SK-N-SH treated with all-trans-retinoic acid at 6 μM for 48 hours (cell line): ENCODE data around the gene BTG2.

Experiments
- ATAC-seq: fragments of 200-7000 bp; cut with Tn5 transposase; 3 replicates; pipeline ENCODE4 v1.9.1; 2020; ENCODE audit warnings: mild to moderate bottlenecking, moderate library complexity
- ARNTL ChIP-seq: fragments of 450-650 bp; formaldehyde crosslinking; IDR thresholded peaks from 2 replicates; pipeline ENCODE4 v1.5.0; 2020; ENCODE audit warnings: low read depth, mild to moderate bottlenecking, moderate library complexity, borderline replicate concordance
- BACH2 ChIP-seq: fragments of 250-450 bp; sonication (Bioruptor Pico); IDR thresholded peaks from 2 replicates; pipeline ENCODE4 v1.9.0; 2021; ENCODE audit warnings: mild to moderate bottlenecking, borderline replicate concordance
- ESRRG ChIP-seq: fragments of 250-450 bp; sonication (Bioruptor Pico); IDR thresholded peaks from 2 replicates; pipeline ENCODE4 v1.6.1; 2021; ENCODE audit warnings: mild to moderate bottlenecking
- GLIS3 ChIP-seq: fragments of 250-450 bp; sonication (Bioruptor Pico); IDR thresholded peaks from 2 replicates; pipeline ENCODE4 v1.5.0; 2020; ENCODE audit warnings: mild to moderate bottlenecking, moderate library complexity
- PATZ1 ChIP-seq: fragments of 250-450 bp; sonication (Bioruptor Pico); IDR thresholded peaks from 2 replicates; pipeline ENCODE4 v1.8.0; 2020; ENCODE audit warnings: mild to moderate bottlenecking, moderate library complexity, borderline replicate concordance
- PPARA ChIP-seq: fragments of 250-450 bp; sonication (Bioruptor Pico); IDR thresholded peaks from 2 replicates; pipeline ENCODE4 v1.5.0; 2020; ENCODE audit warnings: mild to moderate bottlenecking, borderline replicate concordance
- RARB ChIP-seq: fragments of 250-450 bp; sonication (Bioruptor Pico); IDR thresholded peaks from 2 replicates; pipeline ENCODE4 v1.8.0; 2021; ENCODE audit warnings: mild to moderate bottlenecking, moderate library complexity
- SNAI2 ChIP-seq: fragments of 250-450 bp; sonication (Bioruptor Pico); IDR thresholded peaks from 2 replicates; pipeline ENCODE4 v1.5.0; 2020; ENCODE audit warnings: mild to moderate bottlenecking, moderate library complexity
- TCF4 ChIP-seq: fragments of 250-450 bp; sonication (Bioruptor Pico); IDR thresholded peaks from 2 replicates; pipeline ENCODE4 v1.8.0; 2021; ENCODE audit warnings: mild to moderate bottlenecking, moderate library complexity, borderline replicate concordance
- TOX ChIP-seq: fragments of 250-450 bp; sonication (Bioruptor Pico); IDR thresholded peaks from 2 replicates; pipeline ENCODE4 v1.8.0; 2021; ENCODE audit warnings: mild to moderate bottlenecking, moderate library complexity, borderline replicate concordance
- TSHZ2 ChIP-seq: fragments of 250-450 bp; sonication (Bioruptor Pico); IDR thresholded peaks from 2 replicates; pipeline ENCODE4 v1.5.0; 2020; ENCODE audit warnings: mild to moderate bottlenecking, moderate library complexity
- ZC3H10 ChIP-seq: fragments of 250-450 bp; sonication (Bioruptor Pico); IDR thresholded peaks from 2 replicates; pipeline ENCODE4 v1.5.1; 2021; ENCODE audit warnings: mild to moderate bottlenecking, moderate library complexity
- ZFP3 ChIP-seq: fragments of 250-450 bp; sonication (Bioruptor Pico); IDR thresholded peaks from 2 replicates; pipeline ENCODE4 v1.5.0; 2020; ENCODE audit warnings: mild to moderate bottlenecking, moderate library complexity
- ZFP30 ChIP-seq: fragments of 450-650 bp; formaldehyde crosslinking; IDR thresholded peaks from 2 replicates; pipeline ENCODE4 v1.5.0; 2022; ENCODE audit warnings: mild to moderate bottlenecking, moderate library complexity
- ZNF565 ChIP-seq: fragments of 450-650 bp; formaldehyde crosslinking; conservative IDR thresholded peaks from 2 replicates; pipeline ENCODE4 v1.5.0; 2020; ENCODE audit warnings: low read depth, mild to moderate bottlenecking, moderate library complexity
- ZNF70 ChIP-seq: fragments of 450-650 bp; formaldehyde crosslinking; IDR thresholded peaks from 2 replicates; pipeline ENCODE4 v1.5.0; 2020; ENCODE audit warnings: mild to moderate bottlenecking, moderate library complexity
- ZNF8 ChIP-seq: fragments of 450-650 bp; formaldehyde crosslinking; IDR thresholded peaks from 2 replicates; pipeline ENCODE4 v1.5.0; 2020; ENCODE audit warnings: mild to moderate bottlenecking, moderate library complexity
- TF ChIP-seq, protein P1 (sequence below): fragments of 250-450 bp; sonication (Bioruptor Pico); IDR thresholded peaks from 2 replicates; pipeline ENCODE4 v1.8.0; 2021; ENCODE audit warnings: low read depth, mild to moderate bottlenecking, moderate library complexity, borderline replicate concordance
- TF ChIP-seq, protein P2 (sequence below): fragments of 250-450 bp; sonication (Bioruptor Pico); IDR thresholded peaks from 2 replicates; pipeline ENCODE4 v1.5.1; 2021; ENCODE audit warnings: mild to moderate bottlenecking, moderate library complexity

Gene BTG2

DNA sequence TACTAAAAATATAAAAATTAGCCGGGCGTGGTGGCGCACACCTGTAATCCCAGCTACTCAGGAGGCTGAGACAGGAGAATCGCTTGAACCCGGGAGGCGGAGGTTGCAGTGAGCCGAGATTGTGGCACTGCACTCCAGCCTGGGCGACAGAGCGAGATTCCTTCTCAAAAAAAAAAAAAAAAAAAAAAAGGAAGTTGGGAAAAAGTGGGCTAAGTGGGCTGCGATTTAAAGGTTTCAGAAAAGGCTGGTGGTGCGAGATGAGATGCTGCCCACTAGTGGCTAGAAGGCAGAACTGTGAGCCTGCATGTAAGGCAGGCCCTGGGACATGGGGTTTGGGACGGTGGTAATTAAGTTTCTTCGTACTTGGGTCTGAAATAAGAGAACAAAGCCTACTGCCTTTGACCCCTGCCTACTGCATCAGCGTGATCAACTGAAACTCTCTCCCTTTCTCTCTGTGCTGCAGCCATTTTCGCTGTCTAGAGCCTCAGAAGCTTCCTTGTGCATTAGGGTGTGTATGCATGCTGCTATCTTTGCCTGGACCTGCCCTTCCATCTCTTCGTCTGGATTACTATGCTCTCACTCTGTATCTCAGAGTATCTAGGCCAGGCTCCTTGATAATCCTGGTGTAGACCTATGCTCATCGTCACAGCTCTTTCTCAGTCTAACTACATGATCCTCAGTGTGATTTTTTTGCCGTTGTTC lies 33.2 kb downstream of the BTG2 start:
- peak; percentile 65 for ATAC-seq
- TF ChIP-seq TCF4 (CRISPR knock-in tag) (no peak), ARNTL (no peak), TOX (no peak), SNAI2 (no peak), ZFP3 (CRISPR knock-in tag) (no peak), BACH2 (CRISPR knock-in tag) (no peak), PPARA (no peak), TSHZ2 (CRISPR knock-in tag) (no peak), RARB (CRISPR knock-in tag) (no peak), ZNF565 (CRISPR knock-in tag) (no peak), ESRRG (CRISPR knock-in tag) (no peak), ZNF8 (CRISPR knock-in tag) (no peak), GLIS3 (CRISPR knock-in tag) (no peak), ZNF70 (CRISPR knock-in tag) (no peak)
- TF ChIP-seq, protein P1, sequence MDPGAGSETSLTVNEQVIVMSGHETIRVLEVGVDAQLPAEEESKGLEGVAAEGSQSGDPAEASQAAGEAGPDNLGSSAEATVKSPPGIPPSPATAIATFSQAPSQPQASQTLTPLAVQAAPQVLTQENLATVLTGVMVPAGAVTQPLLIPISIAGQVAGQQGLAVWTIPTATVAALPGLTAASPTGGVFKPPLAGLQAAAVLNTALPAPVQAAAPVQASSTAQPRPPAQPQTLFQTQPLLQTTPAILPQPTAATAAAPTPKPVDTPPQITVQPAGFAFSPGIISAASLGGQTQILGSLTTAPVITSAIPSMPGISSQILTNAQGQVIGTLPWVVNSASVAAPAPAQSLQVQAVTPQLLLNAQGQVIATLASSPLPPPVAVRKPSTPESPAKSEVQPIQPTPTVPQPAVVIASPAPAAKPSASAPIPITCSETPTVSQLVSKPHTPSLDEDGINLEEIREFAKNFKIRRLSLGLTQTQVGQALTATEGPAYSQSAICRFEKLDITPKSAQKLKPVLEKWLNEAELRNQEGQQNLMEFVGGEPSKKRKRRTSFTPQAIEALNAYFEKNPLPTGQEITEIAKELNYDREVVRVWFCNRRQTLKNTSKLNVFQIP (CRISPR knock-in tag), result no peak
- TF ChIP-seq, protein P2, sequence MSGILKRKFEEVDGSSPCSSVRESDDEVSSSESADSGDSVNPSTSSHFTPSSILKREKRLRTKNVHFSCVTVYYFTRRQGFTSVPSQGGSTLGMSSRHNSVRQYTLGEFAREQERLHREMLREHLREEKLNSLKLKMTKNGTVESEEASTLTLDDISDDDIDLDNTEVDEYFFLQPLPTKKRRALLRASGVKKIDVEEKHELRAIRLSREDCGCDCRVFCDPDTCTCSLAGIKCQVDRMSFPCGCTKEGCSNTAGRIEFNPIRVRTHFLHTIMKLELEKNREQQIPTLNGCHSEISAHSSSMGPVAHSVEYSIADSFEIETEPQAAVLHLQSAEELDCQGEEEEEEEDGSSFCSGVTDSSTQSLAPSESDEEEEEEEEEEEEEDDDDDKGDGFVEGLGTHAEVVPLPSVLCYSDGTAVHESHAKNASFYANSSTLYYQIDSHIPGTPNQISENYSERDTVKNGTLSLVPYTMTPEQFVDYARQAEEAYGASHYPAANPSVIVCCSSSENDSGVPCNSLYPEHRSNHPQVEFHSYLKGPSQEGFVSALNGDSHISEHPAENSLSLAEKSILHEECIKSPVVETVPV (CRISPR knock-in tag), result no peak

DNA sequence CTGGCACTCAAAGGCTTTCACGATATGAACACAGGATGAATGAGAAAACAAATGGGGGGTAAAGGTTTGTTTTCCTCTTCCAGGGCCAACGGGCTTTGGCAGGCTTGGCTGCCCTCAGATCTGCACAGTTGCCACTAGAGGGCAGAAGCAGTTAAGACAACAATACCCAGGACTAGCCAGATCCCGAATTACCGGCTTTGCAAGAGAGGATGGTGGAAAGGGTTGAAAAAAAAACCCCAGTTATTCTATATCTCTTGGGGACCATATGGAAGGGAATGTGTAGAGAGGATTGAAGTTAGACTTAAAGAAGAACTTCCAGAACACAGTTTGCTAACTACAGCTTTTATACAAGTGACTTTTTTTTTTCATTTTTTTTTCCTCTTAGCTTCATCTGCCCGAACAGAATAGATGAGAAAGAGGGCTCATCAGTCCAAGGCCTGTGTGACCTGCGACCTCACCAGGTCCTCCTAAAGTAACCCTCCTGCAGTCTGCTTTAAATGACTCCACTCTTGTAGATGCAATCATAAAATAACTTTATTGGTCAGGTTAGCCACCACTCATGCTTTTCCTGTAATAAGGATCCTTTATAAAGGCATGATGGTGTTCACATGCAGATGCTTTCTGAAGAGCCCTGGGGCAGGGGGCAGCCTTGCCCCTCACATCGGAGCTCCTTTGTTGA lies 34.9 kb downstream of the BTG2 start:
- peak; percentile 94 for ATAC-seq
- no peak for TF ChIP-seq ZFP3 (CRISPR knock-in tag)
- TF ChIP-seq TCF4 (CRISPR knock-in tag), result no peak
- TF ChIP-seq, protein P1 (CRISPR knock-in tag), result no peak
- TF ChIP-seq, all 23 proteins: peak for 0

GRCh38 chr1:203342192-203342940 lies 37.0 kb downstream of the BTG2 start:
- peak; percentile 84 for ATAC-seq
- TF ChIP-seq ZNF565 (CRISPR knock-in tag), result no peak
- TF ChIP-seq ZFP30 (CRISPR knock-in tag), result no peak
- TF ChIP-seq ZNF8 (CRISPR knock-in tag), result no peak
- TF ChIP-seq ESRRG (CRISPR knock-in tag), result no peak
- TF ChIP-seq, protein P1 (CRISPR knock-in tag), result no peak
- TF ChIP-seq PPARA, result no peak
- TF ChIP-seq BACH2 (CRISPR knock-in tag), result no peak
- TF ChIP-seq ZNF70 (CRISPR knock-in tag), result no peak
- no peak for TF ChIP-seq RARB (CRISPR knock-in tag)
- no peak for TF ChIP-seq TCF4 (CRISPR knock-in tag)
- TF ChIP-seq SNAI2, result no peak
- no peak for TF ChIP-seq ZC3H10 (CRISPR knock-in tag)
- TF ChIP-seq PATZ1, result no peak
- no peak for TF ChIP-seq TSHZ2 (CRISPR knock-in tag)
- no peak for TF ChIP-seq GLIS3 (CRISPR knock-in tag)
